DMS53 treated with DMSO at 0.1 percent for 48 hours (cell line): ENCODE results near the gene DALRD3.

Experiments used
- DNase-seq: peaks from one replicate; lab custom pipeline; 2025; ENCODE audit not compliant: unreplicated experiment; lab: John Stamatoyannopoulos, UW

Gene DALRD3

GRCh38 chr3:48982686-48983085 is 35.7 kb downstream of the DALRD3 start:
- DNase-seq, result no peak

DNA sequence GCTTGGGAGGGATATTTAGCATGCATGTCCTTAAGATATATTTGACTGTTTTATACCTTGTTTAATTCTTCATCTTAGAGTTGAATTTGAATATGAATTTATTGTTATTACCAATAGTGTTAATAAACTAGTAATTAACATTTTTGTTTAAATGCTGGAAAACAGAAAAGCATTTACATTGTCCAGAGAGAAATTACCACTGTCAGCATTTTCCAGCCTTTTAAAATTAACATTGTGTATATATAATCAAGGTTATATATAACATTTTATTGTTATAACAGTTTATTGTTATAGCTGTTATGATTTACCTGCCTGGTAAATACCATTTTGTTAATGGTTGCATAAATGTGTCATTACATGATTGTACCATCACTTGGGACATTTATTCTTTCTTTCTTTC is 36.4 kb downstream of the DALRD3 start:
- DNase-seq, result no peak

- DNase-seq, result no peak
Observed at GRCh38 chr3:48980295-48980694, 38.1 kb downstream of the DALRD3 start.

DNA sequence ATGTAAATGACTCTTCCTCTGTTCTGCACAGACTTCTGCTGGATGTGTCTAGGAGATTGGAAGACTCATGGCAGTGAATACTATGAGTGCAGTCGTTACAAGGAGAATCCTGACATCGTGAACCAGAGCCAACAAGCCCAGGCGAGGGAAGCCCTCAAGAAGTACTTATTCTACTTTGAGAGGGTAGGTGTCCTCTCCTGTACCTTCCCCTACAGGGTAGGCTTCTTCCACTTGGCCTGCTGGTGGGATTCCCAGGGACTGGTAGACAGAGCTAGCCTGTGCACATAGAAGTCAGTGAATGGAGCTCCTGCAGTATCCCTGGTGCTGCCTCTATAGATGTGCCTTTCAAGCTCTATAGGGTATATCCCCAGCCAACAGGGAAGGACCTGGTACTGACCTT is 38.9 kb downstream of the DALRD3 start:
- DNase-seq, result no peak

DNA sequence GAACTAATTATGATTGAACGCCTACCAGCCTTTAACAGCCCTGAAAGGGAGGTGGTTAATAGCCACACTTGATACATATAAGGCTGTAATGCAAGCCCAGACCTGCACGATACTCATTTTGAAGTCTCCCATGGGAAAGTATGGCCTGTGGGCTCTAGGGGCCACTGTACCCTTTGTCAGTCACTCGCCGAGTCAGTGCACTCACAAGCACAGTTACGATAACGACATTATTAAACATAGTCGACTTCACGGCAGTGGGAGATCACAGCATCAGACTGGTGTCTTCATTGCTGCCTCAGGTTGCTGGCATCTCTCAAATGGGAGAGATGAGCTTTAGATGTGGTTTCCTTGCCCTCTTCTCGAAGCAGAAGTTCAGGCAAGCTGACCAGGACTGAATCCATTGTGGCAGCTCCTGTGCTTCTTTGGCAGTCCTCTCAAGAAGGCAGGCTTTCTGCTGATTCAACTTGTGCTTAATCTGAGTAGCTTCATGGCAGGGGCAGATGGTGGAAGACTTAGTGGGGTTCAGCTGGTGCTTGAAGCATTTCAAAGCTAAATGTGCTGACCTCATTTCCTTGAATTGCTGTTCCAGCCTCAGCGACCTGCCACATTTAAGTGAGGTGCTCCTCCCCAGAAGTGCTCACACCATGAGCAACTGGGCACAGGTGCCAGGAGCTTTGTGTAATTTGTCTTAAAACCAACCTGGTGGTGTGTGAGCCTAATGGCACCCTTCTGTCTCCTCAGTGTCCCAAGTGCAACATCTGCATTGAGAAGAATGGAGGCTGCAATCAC is 44.1 kb downstream of the DALRD3 start:
- no peak for DNase-seq

GRCh38 chr3:48970586-48970985 is 47.8 kb downstream of the DALRD3 start:
- DNase-seq, result no peak

DNA sequence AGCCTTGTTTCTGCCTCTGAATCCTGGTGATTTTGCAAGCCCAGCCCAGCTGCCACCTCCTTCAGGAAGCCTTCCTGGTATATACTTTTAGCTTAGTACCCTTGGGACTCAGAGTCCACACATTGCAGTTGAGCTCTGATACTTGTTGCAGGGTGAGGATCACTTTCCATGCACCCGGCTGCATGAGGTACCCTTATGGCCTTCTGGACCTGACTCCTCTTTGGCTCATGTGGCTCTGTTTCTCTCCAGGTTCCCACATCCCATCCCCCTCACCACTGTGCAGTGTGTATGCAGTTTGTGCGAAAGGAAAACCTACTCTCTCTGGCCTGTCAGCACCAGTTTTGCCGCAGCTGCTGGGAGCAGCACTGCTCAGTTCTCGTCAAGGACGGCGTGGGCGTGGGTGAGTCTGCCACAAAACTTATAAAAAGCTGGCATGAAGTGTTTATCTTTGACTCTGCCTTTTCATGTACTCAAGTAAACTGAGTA is 51.5 kb downstream of the DALRD3 start:
- no peak for DNase-seq

DNA sequence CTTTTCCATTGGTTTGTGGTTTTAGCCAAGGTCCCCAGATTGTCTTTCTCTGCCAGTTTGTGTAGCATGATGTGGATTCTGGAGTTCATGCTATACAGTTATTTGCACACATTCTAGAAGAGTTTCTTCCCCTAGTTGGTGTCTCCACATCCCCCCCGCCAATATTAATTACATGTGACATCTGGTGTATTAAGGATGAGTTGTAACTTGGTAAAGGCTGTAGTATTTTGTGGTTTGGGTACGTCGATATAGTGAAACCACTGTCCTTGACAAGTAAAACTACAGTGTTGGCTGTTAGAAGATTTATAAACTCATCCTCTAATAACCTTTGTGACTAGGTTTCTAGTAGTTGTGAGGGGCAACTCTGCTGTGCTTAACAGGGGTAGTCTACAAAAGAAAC is 52.0 kb downstream of the DALRD3 start:
- no peak for DNase-seq
